Large intestine (tissue), 3 donors: ENCODE data around the gene CACNA1C. TPM values are rescaled to one million over a fixed set of nuclear protein-coding genes. Genes with fewer than 3 reads are reported as not detected.

Experiments
- DNase-seq, 2 donors: peaks; one replicate each; pipeline versions ENCODE4 v3.0.0 to v3.0.0-alpha.2; 2013
- H3K27ac ChIP-seq: one replicate; pipeline ENCODE4 v1.5.1; 2013; ENCODE audit warnings: low read length
- H3K27me3 ChIP-seq: 2 replicates; pipeline ENCODE4 v1.6.1; 2013; ENCODE audit warnings: low read length; ENCODE audit not compliant: control insufficient read depth, insufficient read depth
- H3K36me3 ChIP-seq: 2 replicates; pipeline ENCODE4 v1.6.1; 2013; ENCODE audit warnings: low read length; ENCODE audit not compliant: control insufficient read depth, insufficient read depth
- H3K4me1 ChIP-seq: one replicate; pipeline ENCODE4 v1.6.1; 2013; ENCODE audit warnings: low read length; ENCODE audit not compliant: control insufficient read depth, insufficient read depth
- H3K4me3 ChIP-seq: one replicate; pipeline ENCODE4 v1.5.1; 2013; ENCODE audit warnings: low read length
- H3K9me3 ChIP-seq: one replicate; pipeline ENCODE4 v1.6.1; 2013; ENCODE audit warnings: mild to moderate bottlenecking, low read depth, low read length, moderate library complexity; ENCODE audit not compliant: control insufficient read depth
- WGBS: methylation state at CpG from one replicate; pipeline ENCODE4 v1.1.5; 2013; ENCODE audit warnings: low lambda C conversion rate; ENCODE audit not compliant: insufficient coverage; 5-methylcytosine and 5-hydroxymethylcytosine counted together
- polyA plus RNA-seq: library from polyadenylated mRNA; unstranded; fragments of 120-200 nt; gene quantifications from one replicate; pipeline ENCODE4 v1.2.1, GENCODE V29; 2013

CACNA1C gene
- polyA plus RNA-seq, 1 donor, result 5.9 TPM

DNA sequence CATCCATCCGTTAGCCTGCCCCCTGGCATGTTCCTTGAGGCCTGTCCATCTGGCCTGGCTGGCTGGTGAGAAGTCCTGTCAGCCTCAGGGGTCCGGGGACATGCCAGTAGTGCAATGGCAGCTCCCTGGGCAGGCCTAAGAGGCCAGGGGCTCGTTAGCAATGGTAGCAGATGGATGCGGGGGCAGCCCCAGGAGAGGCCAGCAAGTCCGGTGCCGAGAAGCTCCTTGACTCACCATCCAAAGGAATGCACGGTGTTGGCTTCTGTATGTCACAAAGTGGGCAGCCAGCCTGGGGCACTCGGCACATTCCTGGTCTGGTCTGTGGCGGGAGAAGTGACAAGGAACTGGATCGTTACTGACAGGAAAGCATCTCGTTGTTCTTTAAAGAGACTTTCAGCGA is 319.9 kb downstream of the CACNA1C start:
- Histone ChIP-seq H3K4me3 (no peak overlapping the region), H3K27me3 (peaks cover 3% of the 10 kb centered on the region), H3K36me3 (no peaks in the 10 kb centered on the region), H3K27ac (no peak overlapping the region), H3K9me3 (no peaks in the 10 kb centered on the region), H3K4me1 (no peaks in the 10 kb centered on the region)
- no peak for DNase-seq
- 100% methylated on average over 1 of the region's 12 CpGs for WGBS

DNA sequence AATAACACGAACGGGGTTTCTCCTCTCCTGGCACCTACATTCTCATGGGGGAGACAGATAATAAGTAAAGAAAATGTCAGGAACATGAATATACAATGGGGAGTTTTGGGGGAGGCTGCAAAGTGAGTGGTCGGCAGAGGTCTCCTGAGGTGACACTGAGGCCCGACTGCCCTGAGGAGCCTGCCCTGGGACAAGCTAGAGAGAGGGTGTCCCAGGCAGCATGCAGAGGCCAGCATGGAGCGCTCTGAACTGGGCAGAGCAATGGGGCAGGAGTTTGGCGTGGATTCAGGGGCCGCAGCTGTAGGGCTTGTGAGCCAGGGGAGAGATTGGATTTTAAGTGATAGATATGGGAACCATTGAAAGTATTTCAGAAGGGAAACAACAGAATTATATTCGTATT is 320.5 kb downstream of the CACNA1C start:
- H3K36me3 ChIP-seq, result no peaks in the 10 kb centered on the region
- H3K9me3 ChIP-seq, result no peaks in the 10 kb centered on the region
- no peaks in the 10 kb centered on the region for H3K4me1 ChIP-seq
- peaks cover 3% of the 10 kb centered on the region for H3K27me3 ChIP-seq
- H3K27ac ChIP-seq, result no peak overlapping the region
- WGBS, result 100% methylated on average over 2 of the region's 8 CpGs
- H3K4me3 ChIP-seq, result no peak overlapping the region
- no peak for DNase-seq

DNA sequence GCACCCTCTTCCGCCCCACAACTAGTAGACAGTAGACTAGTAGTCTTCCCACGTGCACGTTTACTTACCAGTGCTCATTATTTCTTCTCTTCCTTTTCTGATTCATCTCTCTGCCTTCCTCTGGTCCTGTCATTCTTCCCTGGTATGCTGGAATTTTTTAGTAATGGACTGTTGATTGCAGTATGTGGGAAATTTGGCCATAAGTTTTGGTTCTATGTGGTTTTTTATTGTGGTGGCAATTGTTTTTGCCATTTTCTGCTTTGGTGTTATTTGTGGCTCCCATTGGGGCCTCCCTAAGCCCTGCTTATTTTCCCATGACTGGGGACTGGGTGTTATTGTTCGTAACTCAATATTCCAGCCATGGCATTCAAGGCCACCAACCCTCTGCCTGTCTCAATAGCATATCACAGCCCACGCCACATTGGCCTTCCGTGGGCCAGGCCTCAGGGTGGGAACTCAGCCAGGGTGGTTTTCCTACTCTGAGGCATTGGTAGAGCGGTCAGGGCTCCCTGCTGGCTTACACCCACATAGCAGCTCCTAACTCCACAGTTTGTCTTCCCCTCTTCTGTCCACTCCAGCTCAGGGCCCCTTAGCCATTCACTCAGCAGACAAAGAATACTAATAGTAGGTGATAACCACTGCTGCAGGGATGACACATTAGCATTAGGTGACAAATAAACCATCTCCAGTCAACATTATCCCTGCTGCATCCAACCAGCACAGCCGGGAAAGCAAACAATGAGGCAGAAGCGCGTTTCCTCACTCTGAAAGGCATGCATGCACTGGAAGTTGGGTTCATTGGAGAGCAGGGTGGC is 321.5 kb downstream of the CACNA1C start:
- no peaks in the 10 kb centered on the region for H3K4me1 ChIP-seq
- no peaks in the 10 kb centered on the region for H3K36me3 ChIP-seq
- H3K27ac ChIP-seq, result no peak overlapping the region
- H3K4me3 ChIP-seq, result no peak overlapping the region
- H3K27me3 ChIP-seq, result peaks cover 3% of the 10 kb centered on the region
- 100% methylated on average over 3 of the region's 10 CpGs for WGBS
- no peak for DNase-seq
- no peaks in the 10 kb centered on the region for H3K9me3 ChIP-seq

DNA sequence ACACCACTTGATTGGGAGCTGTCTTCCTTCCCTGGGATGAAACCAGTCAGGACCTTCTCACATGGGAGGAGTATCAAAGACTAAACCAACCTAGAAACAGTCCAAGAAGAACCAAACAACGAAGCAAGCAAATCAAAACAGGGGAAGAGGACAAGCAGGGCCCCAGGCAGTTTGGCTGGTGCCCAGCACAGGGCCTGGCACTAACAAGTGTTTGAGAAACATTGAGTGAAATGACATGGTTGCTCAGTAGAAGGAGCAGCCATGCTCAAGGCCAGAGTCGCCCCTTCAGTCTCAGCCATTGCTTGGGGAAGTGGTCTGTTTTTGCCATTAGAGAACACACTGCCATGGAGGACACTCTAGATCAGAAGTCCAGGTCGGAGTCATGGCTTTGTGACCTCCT is 323.1 kb downstream of the CACNA1C start:
- Histone ChIP-seq H3K4me3 (no peak overlapping the region), H3K27me3 (peaks cover 5% of the 10 kb centered on the region), H3K9me3 (no peaks in the 10 kb centered on the region), H3K36me3 (no peaks in the 10 kb centered on the region), H3K27ac (no peak overlapping the region), H3K4me1 (no peaks in the 10 kb centered on the region)
- no peak for DNase-seq
- no CpG with 5 or more reads among the region's 3 CpGs for WGBS

DNA sequence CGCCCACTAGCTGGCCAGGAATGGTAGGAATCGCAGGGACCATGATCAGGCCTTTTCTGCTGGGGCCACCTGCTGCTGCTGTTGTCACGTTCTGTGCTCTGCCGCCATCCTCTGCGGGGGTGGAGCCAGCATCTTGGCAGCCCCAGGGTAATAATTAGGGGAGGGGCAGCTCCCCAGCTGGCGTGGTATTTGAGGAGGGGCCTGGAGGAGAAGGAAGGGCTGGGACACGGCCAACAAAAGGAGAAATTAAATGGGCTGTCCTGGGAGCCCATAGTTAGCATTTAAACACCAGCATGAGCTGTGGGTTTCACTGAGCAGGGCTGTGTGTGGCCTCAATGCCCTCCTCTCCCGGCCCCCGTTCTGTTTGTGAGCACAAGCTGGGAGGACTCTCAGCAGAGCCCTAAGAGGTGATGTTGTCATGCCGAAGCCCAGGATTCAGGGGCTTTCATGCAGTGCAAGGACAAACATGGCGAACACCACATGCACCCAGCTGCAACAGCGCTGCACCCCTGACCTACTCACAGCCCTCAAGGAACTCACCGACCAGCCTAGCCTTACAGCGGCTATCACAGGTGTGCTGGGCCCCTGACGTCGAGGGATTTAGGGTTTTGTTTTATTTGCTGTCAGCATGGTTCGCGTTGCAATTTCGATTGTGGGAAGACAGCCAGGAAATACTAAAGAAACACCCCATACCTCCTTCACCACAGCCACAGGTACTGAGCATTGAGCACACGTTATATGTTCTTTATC is 324.3 kb downstream of the CACNA1C start:
- peak in 1 of 2 donors; percentile 10 for DNase-seq
- Histone ChIP-seq H3K27ac (no peak overlapping the region), H3K4me1 (no peaks in the 10 kb centered on the region), H3K4me3 (no peak overlapping the region), H3K9me3 (no peaks in the 10 kb centered on the region), H3K27me3 (peaks cover 5% of the 10 kb centered on the region), H3K36me3 (no peaks in the 10 kb centered on the region)
- no CpG with 5 or more reads among the region's 20 CpGs for WGBS

DNA sequence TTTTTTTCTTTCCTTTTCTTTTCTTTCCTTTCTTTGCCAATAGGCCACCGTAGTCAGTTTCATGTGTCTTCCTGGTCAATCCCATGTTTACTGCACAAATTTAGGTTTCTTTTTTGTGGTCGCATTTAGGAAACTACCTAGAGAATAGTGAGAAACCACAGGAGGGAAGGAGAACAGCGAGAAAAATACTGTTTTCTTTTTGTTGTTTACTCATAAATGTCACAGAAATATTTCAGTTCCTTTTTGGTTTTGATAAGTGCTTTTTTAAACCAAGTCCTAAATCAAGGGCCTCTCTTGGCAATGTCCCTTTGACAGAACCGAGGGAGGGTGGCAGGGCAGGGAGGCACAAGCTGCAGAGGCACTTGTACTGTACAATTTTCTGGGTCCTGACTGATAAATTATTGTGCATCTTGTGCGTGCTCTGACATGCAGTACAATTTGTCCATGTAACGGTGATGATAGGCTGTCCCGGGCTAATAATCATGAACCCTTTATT is 326.1 kb downstream of the CACNA1C start:
- Histone ChIP-seq H3K4me1 (peaks cover 15% of the 10 kb centered on the region), H3K27me3 (peaks cover 5% of the 10 kb centered on the region), H3K27ac (no peak overlapping the region), H3K36me3 (no peaks in the 10 kb centered on the region), H3K9me3 (no peaks in the 10 kb centered on the region), H3K4me3 (no peak overlapping the region)
- no peak for DNase-seq
- WGBS, result 86% methylated on average over 3 of the region's 7 CpGs

DNA sequence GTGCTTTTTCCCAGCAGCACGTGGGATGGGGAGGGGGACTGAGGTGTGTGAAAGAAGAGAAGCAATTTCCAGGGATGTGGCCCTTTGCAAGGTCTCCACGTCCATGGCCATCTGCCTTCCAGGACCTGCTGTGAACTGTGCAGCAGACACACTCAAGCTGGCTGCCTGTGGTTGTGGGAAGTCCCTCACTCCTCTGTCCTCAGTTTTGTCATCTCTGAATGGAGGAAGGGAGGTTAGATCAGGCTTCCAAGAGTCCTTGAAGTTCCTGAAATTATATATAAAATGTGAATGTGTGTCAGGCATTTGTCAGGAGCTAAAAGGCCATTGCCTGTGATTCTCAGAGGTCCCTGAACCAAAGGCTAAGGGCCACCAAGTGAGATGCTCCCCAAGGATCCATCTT is 328.2 kb downstream of the CACNA1C start:
- DNase-seq, result no peak
- H3K27ac ChIP-seq, result no peak overlapping the region
- peaks cover 16% of the 10 kb centered on the region for H3K4me1 ChIP-seq
- H3K27me3 ChIP-seq, result peaks cover 2% of the 10 kb centered on the region
- H3K9me3 ChIP-seq, result no peaks in the 10 kb centered on the region
- H3K4me3 ChIP-seq, result no peak overlapping the region
- no peaks in the 10 kb centered on the region for H3K36me3 ChIP-seq
- WGBS, result no CpG with 5 or more reads among the region's 2 CpGs

DNA sequence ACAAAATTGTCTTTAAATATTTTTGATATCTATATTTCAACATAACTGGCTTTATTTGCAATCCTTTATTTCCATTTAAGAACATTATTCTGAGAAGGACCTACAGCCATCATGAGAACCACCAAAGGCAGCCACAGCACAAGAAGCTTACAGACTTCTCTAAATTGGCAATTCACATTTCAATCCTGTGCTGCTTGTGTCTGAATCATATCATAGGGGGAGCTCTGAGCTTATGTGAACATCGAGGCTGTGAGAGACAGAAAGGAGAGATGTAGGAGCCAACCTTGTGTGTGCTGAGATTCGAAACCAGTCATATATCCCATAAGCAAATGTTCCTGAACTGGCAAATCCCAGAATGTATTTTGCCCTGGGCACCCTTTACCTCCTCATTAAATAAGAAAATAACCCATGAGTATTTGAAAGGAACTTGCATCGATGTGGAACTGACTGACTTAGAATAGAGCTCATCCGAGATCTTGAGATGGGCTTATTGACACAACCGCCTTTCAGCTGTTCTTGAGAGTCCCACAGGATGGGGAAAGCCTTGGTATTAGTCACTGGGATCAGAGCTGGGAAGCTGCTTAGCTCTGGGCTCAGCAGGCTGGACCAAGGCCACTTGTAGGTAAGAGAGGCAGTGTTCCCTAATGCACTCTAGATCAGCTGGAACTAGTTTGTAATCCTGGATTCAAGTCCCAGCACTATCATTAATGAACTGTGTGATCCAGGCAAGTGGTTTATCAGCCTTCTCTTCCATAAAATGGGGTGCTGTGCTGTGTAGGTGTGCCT is 329.8 kb downstream of the CACNA1C start:
- Histone ChIP-seq H3K4me3 (no peak overlapping the region), H3K9me3 (no peaks in the 10 kb centered on the region), H3K4me1 (peaks cover 16% of the 10 kb centered on the region), H3K36me3 (no peaks in the 10 kb centered on the region), H3K27me3 (peaks cover 2% of the 10 kb centered on the region), H3K27ac (peak overlapping the region; percentile 51)
- 100% methylated on average over 1 of the region's 5 CpGs for WGBS
- no peak for DNase-seq

DNA sequence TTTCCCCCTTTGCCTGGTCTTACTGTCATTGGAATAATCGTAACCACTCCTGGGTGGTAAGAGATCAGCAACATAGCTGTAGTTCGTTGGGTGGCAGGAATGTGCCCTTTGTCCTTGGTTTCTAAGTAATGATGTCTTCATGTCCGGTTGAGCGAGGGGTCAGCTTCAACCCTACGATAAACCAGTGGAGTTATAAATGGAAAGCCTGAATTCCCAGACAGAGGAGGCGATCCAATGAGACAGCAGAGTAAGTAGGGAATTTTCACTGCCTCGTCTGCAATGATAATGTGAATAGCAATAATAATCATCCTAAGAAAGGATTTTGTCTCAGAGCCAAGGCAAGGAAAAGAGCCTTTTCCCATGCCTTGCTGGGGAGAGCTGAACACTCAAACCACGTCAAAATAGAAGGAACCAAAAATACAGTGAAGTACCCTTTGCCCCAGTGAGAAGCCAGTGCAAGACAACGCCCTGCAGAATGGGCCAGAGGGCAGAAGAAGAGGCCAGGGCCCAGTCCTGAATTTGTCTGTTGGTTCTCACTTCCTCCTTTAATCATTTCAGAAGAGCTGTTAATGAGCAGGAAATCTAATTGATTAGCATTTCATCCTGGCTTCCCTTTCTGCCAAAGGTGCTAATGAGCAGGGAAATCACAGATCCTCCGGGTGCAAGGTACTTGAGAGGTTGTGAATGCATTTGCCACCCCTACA is 330.7 kb downstream of the CACNA1C start:
- no peaks in the 10 kb centered on the region for H3K36me3 ChIP-seq
- peaks cover 16% of the 10 kb centered on the region for H3K4me1 ChIP-seq
- no peak overlapping the region for H3K4me3 ChIP-seq
- WGBS, result 50% methylated on average over 1 of the region's 10 CpGs
- no peaks in the 10 kb centered on the region for H3K9me3 ChIP-seq
- H3K27ac ChIP-seq, result peak overlapping the region; percentile 51
- H3K27me3 ChIP-seq, result peaks cover 2% of the 10 kb centered on the region
- peak; percentile 53 to 64 for DNase-seq

DNA sequence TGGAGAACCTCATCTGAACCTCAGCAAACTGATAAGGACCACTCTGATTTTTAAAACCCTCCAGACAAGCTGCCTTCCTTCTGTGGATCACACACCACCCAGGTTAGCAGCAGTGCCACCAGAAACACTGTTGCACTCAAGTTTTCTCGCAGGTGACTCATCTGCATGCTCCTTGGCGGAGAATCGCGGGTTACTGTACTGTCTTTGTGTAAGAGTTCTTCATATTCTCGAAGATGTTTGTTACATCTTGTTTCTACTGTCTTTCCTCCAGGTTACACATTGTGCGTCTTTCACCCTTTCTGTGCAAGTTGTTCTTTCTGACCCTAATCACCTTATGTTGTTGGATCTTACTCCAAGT is 331.2 kb downstream of the CACNA1C start:
- 83% methylated on average over 2 of the region's 6 CpGs for WGBS
- Histone ChIP-seq H3K27ac (no peak overlapping the region), H3K9me3 (no peaks in the 10 kb centered on the region), H3K27me3 (peaks cover 2% of the 10 kb centered on the region), H3K36me3 (no peaks in the 10 kb centered on the region), H3K4me3 (no peak overlapping the region), H3K4me1 (peaks cover 16% of the 10 kb centered on the region)
- no peak for DNase-seq
